IMR-90 (cell line): ENCODE measurements around the gene FBXO41. TPM values are rescaled to one million over a fixed set of nuclear protein-coding genes. Genes with fewer than 3 reads are reported as not detected.

Experiments
- ATAC-seq: fragments of 200-7000 bp; cut with Tn5 transposase; 2 replicates; pipeline ENCODE4 v1.9.1; 2020; ENCODE audit warnings: low read depth, mild to moderate bottlenecking, moderate library complexity
- BruUV-seq: library from RNA; stranded (reverse); fragments of 400-500 nt; replicated peaks from 2 replicates; lab custom pipeline; 2021; lab: Mats Ljungman, UMichigan
- CTCF ChIA-PET: fragments of 300-600 bp; formaldehyde crosslinking; extraction: SDS; loops from one replicate; lab custom pipeline; 2021; ENCODE audit warnings: antibody characterized with exemption; lab: Yijun Ruan, JAX
- POLR2A ChIA-PET: fragments of 300-600 bp; sonication (Branson Sonifier 250); formaldehyde crosslinking; loops from one replicate; lab custom pipeline; 2022; ENCODE audit warnings: antibody characterized with exemption; ENCODE audit not compliant: unreplicated experiment; lab: Charles Lee
- DNase-seq: peaks from one replicate; pipeline ENCODE4 v3.0.0; 2013
- H2AFZ ChIP-seq: replicated peaks from 2 replicates; pipeline ENCODE3; 2013; ENCODE audit warnings: low read length, mild to moderate bottlenecking; ENCODE audit not compliant: poor library complexity
- H2AK5ac ChIP-seq: 2 replicates; pipeline ENCODE4 v1.6.1; 2013; ENCODE audit warnings: low read depth, low read length, inconsistent platforms
- H2AK9ac ChIP-seq: replicated peaks from 2 replicates; pipeline ENCODE3; 2013; ENCODE audit warnings: mild to moderate bottlenecking, low read depth, low read length, moderate library complexity; ENCODE audit not compliant: poor library complexity
- H2BK120ac ChIP-seq: 2 replicates; pipeline ENCODE4 v1.6.1; 2013; ENCODE audit warnings: low read depth, low read length, inconsistent platforms
- H2BK15ac ChIP-seq: 3 replicates; pipeline ENCODE4 v1.6.1; 2013; ENCODE audit warnings: low read depth, low read length, inconsistent platforms
- H2BK20ac ChIP-seq: 2 replicates; pipeline ENCODE4 v1.6.1; 2013; ENCODE audit warnings: low read depth, mild to moderate bottlenecking, inconsistent platforms, low read length, moderate library complexity
- H2BK5ac ChIP-seq: 2 replicates; pipeline ENCODE4 v1.6.1; 2013; ENCODE audit warnings: mild to moderate bottlenecking, low read depth, low read length, inconsistent platforms; ENCODE audit not compliant: poor library complexity, severe bottlenecking
- H3K14ac ChIP-seq: replicated peaks from 2 replicates; pipeline ENCODE4 v1.6.1; 2013; ENCODE audit warnings: low read depth, low read length, inconsistent platforms
- H3K18ac ChIP-seq: 2 replicates; pipeline ENCODE4 v1.6.1; 2013; ENCODE audit warnings: low read depth, low read length, control low read depth
- H3K23ac ChIP-seq: 2 replicates; pipeline ENCODE4 v1.6.1; 2013; ENCODE audit warnings: low read depth, low read length, inconsistent platforms
- H3K27ac ChIP-seq: 2 replicates; pipeline ENCODE4 v1.5.1; 2013; ENCODE audit warnings: mild to moderate bottlenecking, control low read depth, low read length; ENCODE audit not compliant: insufficient read depth
- H3K27me3 ChIP-seq: 2 replicates; pipeline ENCODE4 v1.6.1; 2013; ENCODE audit warnings: low read length; ENCODE audit not compliant: control insufficient read depth, insufficient read depth
- H3K36me3 ChIP-seq: 2 replicates; pipeline ENCODE4 v1.6.1; 2013; ENCODE audit warnings: low read length, mixed read lengths; ENCODE audit not compliant: control insufficient read depth, insufficient read depth
- H3K4ac ChIP-seq: 2 replicates; pipeline ENCODE4 v1.6.1; 2013; ENCODE audit warnings: low read depth, low read length, inconsistent platforms
- H3K4me1 ChIP-seq: 2 replicates; pipeline ENCODE4 v1.6.1; 2013; ENCODE audit warnings: low read length, mixed read lengths; ENCODE audit not compliant: control insufficient read depth, insufficient read depth
- H3K4me2 ChIP-seq: 2 replicates; pipeline ENCODE4 v1.6.1; 2013; ENCODE audit warnings: low read depth, mild to moderate bottlenecking, control low read depth, low read length, moderate library complexity
- H3K4me3 ChIP-seq: 2 replicates; pipeline ENCODE4 v1.5.1; 2013; ENCODE audit warnings: low read depth, mild to moderate bottlenecking, control low read depth, low read length, moderate library complexity; ENCODE audit not compliant: insufficient read depth
- H3K56ac ChIP-seq: 2 replicates; pipeline ENCODE4 v1.6.1; 2013; ENCODE audit warnings: low read length, inconsistent platforms; ENCODE audit not compliant: insufficient read depth; ENCODE audit errors: extremely low read depth
- H3K79me1 ChIP-seq, 2 experiments: 2 replicates each; pipeline ENCODE4 v1.6.1; 2013; ENCODE audit warnings: low read length in 2 of 2, inconsistent platforms in 1 of 2, low read depth in 1 of 2
- H3K9ac ChIP-seq: 2 replicates; pipeline ENCODE4 v1.6.1; 2013; ENCODE audit warnings: low read depth, low read length, control low read depth
- H3K9me1 ChIP-seq: 2 replicates; pipeline ENCODE4 v1.6.1; 2013; ENCODE audit warnings: low read length, inconsistent platforms; ENCODE audit not compliant: insufficient read depth
- H3K9me3 ChIP-seq: 2 replicates; pipeline ENCODE4 v1.6.1; 2013; ENCODE audit warnings: low read length; ENCODE audit not compliant: control insufficient read depth, insufficient read depth
- H4K20me1 ChIP-seq: 2 replicates; pipeline ENCODE4 v1.6.1; 2013; ENCODE audit warnings: low read length, inconsistent platforms; ENCODE audit not compliant: insufficient read depth
- H4K5ac ChIP-seq: 2 replicates; pipeline ENCODE4 v1.6.1; 2013; ENCODE audit warnings: mild to moderate bottlenecking, low read depth, low read length, control low read depth
- H4K8ac ChIP-seq, 2 experiments: 2 replicates each; pipeline ENCODE4 v1.6.1; 2013; ENCODE audit warnings: low read depth in 2 of 2, low read length in 2 of 2, control low read depth in 1 of 2, inconsistent platforms in 1 of 2
- H4K91ac ChIP-seq: 2 replicates; pipeline ENCODE4 v1.6.1; 2013; ENCODE audit warnings: low read depth, low read length, inconsistent platforms; ENCODE audit not compliant: insufficient read depth
- BHLHE40 ChIP-seq: fragments of 150-350 bp; IDR thresholded peaks from 2 replicates; pipeline ENCODE4 v1.6.1; 2016; ENCODE audit warnings: mild to moderate bottlenecking, low read depth, low read length
- CHD1 ChIP-seq: IDR thresholded peaks from 2 replicates; pipeline ENCODE4 v1.6.1; 2012; ENCODE audit warnings: low read depth, low read length, improper control_type of control experiment
- CTCF ChIP-seq: conservative IDR thresholded peaks from 2 replicates; pipeline ENCODE4 v1.5.1; 2012; ENCODE audit warnings: mild to moderate bottlenecking, low read depth, low read length, improper control_type of control experiment
- ELK1 ChIP-seq: fragments of 150-350 bp; IDR thresholded peaks from 2 replicates; pipeline ENCODE4 v1.6.1; 2016; ENCODE audit warnings: low read depth, mild to moderate bottlenecking, low read length, moderate library complexity, borderline replicate concordance
- FOS ChIP-seq: fragments of 150-350 bp; IDR thresholded peaks from 2 replicates; pipeline ENCODE4 v1.6.1; 2016; ENCODE audit warnings: low read depth, low read length
- MAZ ChIP-seq: IDR thresholded peaks from 2 replicates; pipeline ENCODE4 v1.6.1; 2012; ENCODE audit warnings: low read depth, mild to moderate bottlenecking, low read length, improper control_type of control experiment, moderate library complexity, borderline replicate concordance
- NFE2L2 ChIP-seq: fragments of 150-350 bp; IDR thresholded peaks from 2 replicates; pipeline ENCODE4 v1.6.1; 2016; ENCODE audit warnings: low read depth, mild to moderate bottlenecking, low read length
- RAD21 ChIP-seq: IDR thresholded peaks from 2 replicates; pipeline ENCODE4 v1.6.1; 2012; ENCODE audit warnings: low read length, improper control_type of control experiment
- RCOR1 ChIP-seq: IDR thresholded peaks from 2 replicates; pipeline ENCODE4 v1.6.1; 2012; ENCODE audit warnings: mild to moderate bottlenecking, low read length, improper control_type of control experiment; ENCODE audit not compliant: insufficient replicate concordance
- SMC3 ChIP-seq: fragments of 150-350 bp; IDR thresholded peaks from 2 replicates; pipeline ENCODE4 v1.6.1; 2016; ENCODE audit warnings: low read depth, mild to moderate bottlenecking, antibody characterized with exemption, low read length, moderate library complexity
- WGBS, 2 experiments: methylation state at CpG; one replicate each; pipeline versions ENCODE4 v1.1.5 to v1.1.7; 2013; ENCODE audit warnings: missing lambda C conversion rate in 2 of 2; ENCODE audit not compliant: insufficient read length in 1 of 2; ENCODE audit errors: extremely low coverage in 2 of 2; 5-methylcytosine and 5-hydroxymethylcytosine counted together
- dilution Hi-C: fragments of 300-500 bp; cut with HindIII; formaldehyde crosslinking; loops from one replicate; pipeline ENCODE4 v1.14.3; 2018; ENCODE audit warnings: low sequenced_read_pairs; ENCODE audit not compliant: unreplicated experiment
- in situ Hi-C: fragments of 300-500 bp; cut with MboI; formaldehyde crosslinking; loops from 3 replicates; pipeline ENCODE4 v1.14.3; 2019; ENCODE audit warnings: low sequenced_read_pairs, inconsistent platforms, mixed read lengths
- intact Hi-C: fragments of 100-400 bp; cut with micrococcal nuclease; formaldehyde crosslinking; loops from 2 replicates; pipeline ENCODE4 v1.10.0; 2022
- polyA plus RNA-seq, 3 experiments: library from polyadenylated mRNA; depleted of rRNA; stranded (reverse); fragments of >200 nt; gene quantifications; 2 replicates each; pipeline ENCODE4 v1.2.3, GENCODE V29; 2012; ENCODE audit warnings: low replicate concordance in 1 of 3
- total RNA-seq: library from RNA; depleted of rRNA; stranded (reverse); fragments of >200 nt; gene quantifications from 2 replicates; pipeline ENCODE4 v1.2.3, GENCODE V29; 2012

FBXO41 gene
- total and polyA plus RNA-seq, 2 of the 4 experiments (the other 2 are of a cell fraction) = 0.54 to 3.7 TPM

DNA sequence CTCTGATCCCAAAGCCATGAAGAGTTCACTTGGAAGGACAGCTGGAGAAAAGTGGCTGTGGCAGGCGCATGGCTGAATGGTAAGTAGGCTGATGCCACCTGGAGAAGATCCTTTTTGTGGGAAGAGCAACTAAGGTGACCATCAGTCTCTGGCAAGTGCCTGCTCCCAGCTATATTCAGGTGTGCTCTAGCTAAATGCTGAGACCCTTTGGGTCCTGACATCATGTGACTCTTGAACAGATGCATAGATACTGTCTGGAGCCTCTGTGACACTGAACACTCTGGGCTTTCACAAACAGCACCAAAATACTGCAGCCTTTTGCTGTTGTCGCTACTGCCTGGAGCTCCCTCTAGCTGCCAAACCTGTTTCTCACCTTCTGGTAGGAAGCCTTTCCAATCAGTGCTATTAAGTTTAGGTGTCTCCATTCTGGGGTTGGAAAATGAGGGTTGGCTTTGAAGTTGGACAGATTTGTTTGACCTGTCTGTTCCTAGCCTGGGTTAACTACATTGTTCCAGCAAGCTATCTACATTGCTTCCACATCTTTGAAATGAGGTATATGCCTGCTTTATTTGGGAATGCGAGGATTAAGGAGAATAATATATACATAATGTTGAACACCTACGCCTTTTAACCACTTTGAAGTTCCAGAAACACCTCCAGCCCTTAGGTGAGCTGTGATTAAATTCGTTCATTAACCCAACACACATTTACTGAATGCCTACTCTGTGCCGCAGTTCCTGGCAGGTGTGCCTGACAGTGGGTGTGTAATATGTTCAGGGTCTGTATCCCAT is 6.0 kb upstream of the FBXO41 start:
- no peak overlapping the region for H3K18ac ChIP-seq
- H3K23ac ChIP-seq = no peak overlapping the region
- H3K9me1 ChIP-seq = no peaks in the 10 kb centered on the region
- H4K20me1 ChIP-seq = peaks cover 5% of the 10 kb centered on the region; the same call in 1 of the 2 replicates
- H3K79me1 ChIP-seq = no peaks in the 10 kb centered on the region
- H2BK15ac ChIP-seq = no peak overlapping the region
- no peak overlapping the region for H3K14ac ChIP-seq
- WGBS, 2 experiments = no CpG with 5 or more reads among the region's 6 CpGs
- no peak overlapping the region for H4K5ac ChIP-seq
- H2AK5ac ChIP-seq = no peak overlapping the region
- ChIA-PET POLR2A (interaction anchor here (0.6 kb wide), 1 partner anchor 13 kb away, joined by 5 read pairs; no protein-coding TSS in a partner anchor), CTCF (interaction anchor here (0.5 to 1.0 kb wide), 3 partner anchors 10 to 1917 kb away, joined by 3 to 4 read pairs (median 4); no protein-coding TSS in a partner anchor)
- peak; percentile 41 for DNase-seq
- H4K8ac ChIP-seq = no peak overlapping the region
- no peak overlapping the region for H3K4me2 ChIP-seq
- TF ChIP-seq RAD21 (peak; percentile 28; the same call in 1 of the 2 replicates), NFE2L2 (no peak), CHD1 (no peak), MAZ (no peak), BHLHE40 (no peak), CTCF (peak; percentile 51), ELK1 (no peak), FOS (no peak), RCOR1 (no peak), SMC3 (no peak)
- in situ Hi-C loops = no loop called here
- no peaks in the 10 kb centered on the region for H3K9me3 ChIP-seq
- no peak for ATAC-seq
- H3K9ac ChIP-seq = no peak overlapping the region
- no peak overlapping the region for H4K91ac ChIP-seq
- H3K56ac ChIP-seq = no peak overlapping the region
- dilution Hi-C loops = no loop called here
- intact Hi-C loops = no loop called here
- H3K27ac ChIP-seq = no peak overlapping the region
- H2AK9ac ChIP-seq = no peak overlapping the region
- BruUV-seq = no TSS peak
- no peak overlapping the region for H2BK20ac ChIP-seq
- no peak overlapping the region for H2AFZ ChIP-seq
- peaks cover 53% of the 10 kb centered on the region for H3K27me3 ChIP-seq
- no peaks in the 10 kb centered on the region for H3K36me3 ChIP-seq
- H3K4me1 ChIP-seq = no peaks in the 10 kb centered on the region; the same call in 1 of the 2 replicates
- H2BK120ac ChIP-seq = no peak overlapping the region
- H2BK5ac ChIP-seq = no peak overlapping the region
- no peak overlapping the region for H3K4ac ChIP-seq
- H3K4me3 ChIP-seq = no peak overlapping the region
